ENCODE data around the gene PLEKHG5.

DNA sequence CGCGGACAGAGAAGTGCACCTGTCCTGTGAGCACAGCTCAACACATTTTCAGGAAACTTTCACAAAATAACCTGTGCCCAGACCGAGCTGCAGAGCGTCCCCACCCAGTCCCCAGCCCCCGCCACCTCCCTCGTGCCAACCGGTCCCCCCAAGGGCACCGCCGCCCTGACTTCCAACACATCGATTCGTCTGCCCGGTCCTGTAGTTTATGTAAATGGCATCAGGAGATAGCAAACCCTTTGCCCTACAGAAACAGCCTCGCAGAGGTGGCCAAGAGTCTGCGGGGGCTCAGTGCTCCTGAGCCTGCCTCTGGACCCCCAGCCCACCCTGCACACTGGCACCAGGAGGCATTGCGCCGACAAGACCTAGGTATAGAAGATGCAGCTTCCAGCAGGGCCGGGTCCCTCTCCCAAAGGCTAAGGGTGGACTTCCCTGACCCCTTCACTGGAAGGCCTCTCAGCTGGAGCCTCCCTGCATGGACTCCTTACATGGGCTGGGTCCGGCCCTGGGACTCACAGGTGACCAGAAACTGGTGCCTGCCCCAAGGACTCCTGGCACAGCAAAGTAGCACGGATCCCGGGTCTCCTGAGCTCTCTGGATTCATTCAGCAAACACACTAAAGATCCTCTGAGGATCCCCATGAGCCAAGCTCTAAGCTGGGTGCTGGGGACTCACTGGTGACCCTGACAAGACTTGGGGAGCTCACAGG lies 6.6 kb upstream of the PLEKHG5 start:
- TF ChIP-seq, protein P1, sequence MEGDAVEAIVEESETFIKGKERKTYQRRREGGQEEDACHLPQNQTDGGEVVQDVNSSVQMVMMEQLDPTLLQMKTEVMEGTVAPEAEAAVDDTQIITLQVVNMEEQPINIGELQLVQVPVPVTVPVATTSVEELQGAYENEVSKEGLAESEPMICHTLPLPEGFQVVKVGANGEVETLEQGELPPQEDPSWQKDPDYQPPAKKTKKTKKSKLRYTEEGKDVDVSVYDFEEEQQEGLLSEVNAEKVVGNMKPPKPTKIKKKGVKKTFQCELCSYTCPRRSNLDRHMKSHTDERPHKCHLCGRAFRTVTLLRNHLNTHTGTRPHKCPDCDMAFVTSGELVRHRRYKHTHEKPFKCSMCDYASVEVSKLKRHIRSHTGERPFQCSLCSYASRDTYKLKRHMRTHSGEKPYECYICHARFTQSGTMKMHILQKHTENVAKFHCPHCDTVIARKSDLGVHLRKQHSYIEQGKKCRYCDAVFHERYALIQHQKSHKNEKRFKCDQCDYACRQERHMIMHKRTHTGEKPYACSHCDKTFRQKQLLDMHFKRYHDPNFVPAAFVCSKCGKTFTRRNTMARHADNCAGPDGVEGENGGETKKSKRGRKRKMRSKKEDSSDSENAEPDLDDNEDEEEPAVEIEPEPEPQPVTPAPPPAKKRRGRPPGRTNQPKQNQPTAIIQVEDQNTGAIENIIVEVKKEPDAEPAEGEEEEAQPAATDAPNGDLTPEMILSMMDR (IDR thresholded peaks at IDR 0.05), result no peak
- TF ChIP-seq POLR2A (IDR thresholded peaks at IDR 0.05), result no peak
- TF ChIP-seq POLR2AphosphoS5 (IDR thresholded peaks at IDR 0.05), result no peak
